GM12875 (cell line): ENCODE data around the gene CDIPT.

Source experiments
- H3K4me3 ChIP-seq: one replicate; pipeline ENCODE4 v1.5.1; 2011; ENCODE audit warnings: low read depth, low read length, control low read depth
- CTCF ChIP-seq: IDR thresholded peaks from 2 replicates; pipeline ENCODE4 v1.5.1; 2011; ENCODE audit warnings: low read depth, mild to moderate bottlenecking, control low read depth, inconsistent platforms, low read length, moderate library complexity, borderline replicate concordance; ENCODE audit not compliant: insufficient read depth

Gene CDIPT

DNA sequence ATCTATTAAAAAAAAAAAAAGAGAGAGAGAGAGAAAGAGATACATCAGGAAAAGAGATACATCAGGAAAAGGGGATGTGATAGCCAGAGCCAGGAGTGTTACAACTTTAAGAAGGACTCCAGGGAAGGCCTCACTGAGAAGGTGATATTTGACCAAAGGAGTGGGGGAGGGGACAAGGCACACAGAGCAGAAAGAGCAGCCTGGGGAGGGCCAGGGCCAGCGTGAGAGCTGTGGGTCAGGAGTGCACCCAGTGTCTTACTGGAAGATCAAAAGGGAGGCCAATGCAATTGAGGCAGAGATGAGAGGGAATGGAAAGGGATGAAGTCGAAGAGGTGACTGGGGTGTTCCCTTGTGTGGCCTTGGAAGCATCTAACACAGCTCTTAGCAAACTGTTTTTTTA, 44.9 kb upstream of the CDIPT start:
- no peak overlapping the region for H3K4me3 ChIP-seq
- no peak for TF ChIP-seq CTCF

DNA sequence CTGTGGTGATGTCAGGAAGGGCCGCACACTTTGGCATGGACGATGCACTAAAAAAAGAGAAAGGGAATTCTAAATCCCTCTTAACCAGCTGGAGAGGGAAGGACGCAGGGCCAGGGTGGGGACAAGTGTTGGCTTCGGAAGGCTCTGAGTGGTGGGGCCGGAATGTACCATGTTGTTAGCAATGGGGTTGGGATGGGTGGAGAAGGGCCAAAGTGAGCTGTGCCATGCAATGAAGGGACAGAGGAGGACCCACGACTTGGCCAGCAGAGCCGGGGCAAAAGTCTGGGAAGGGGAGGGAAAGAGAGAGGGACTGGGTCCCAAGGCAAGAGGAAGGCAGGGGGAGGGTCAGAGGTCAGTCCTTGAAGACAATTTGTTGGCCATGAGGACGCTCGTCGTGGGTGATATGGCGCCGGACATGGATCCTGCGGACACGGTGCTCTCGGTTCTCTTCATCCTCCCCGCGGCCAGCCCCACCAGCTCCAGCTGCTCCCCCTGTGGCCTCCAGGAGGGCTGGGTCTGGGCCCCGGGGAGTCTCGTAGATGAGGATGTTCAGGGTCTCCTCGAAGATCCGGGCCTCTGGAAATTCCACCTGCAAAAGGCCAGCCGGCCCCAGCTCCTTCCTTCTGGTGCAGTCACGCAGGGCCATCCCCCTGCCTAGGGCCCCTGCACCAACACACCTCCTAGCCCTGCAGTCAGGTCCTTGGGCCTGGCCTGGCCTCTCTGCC, 43.7 kb upstream of the CDIPT start:
- TF ChIP-seq CTCF: no peak
- no peak overlapping the region for H3K4me3 ChIP-seq

- H3K4me3 ChIP-seq: no peak overlapping the region
- no peak for TF ChIP-seq CTCF
Observed at GRCh38 chr16:29905668-29906067, 42.6 kb upstream of the CDIPT start.

GRCh38 chr16:29904947-29905346, 41.9 kb upstream of the CDIPT start:
- no peak for TF ChIP-seq CTCF
- no peak overlapping the region for H3K4me3 ChIP-seq

DNA sequence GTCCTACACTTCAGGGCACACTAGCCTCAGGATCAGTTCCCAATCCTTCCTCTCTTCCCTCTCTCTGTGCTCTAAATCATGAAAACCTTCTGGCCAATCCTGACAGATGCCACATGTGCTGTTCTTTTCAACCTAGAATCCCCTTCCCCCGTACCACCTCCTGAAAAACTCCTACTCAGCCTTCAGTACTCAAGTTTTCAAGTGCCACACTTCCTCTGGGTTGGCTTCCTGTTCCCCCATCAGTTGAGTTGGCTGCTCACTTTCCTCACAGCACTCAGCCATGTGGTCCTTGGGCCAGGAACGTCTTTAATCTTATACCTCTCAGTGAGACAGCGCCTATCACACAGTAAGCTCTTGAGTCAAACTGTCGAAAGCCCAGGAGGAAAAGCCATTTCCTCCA, 40.6 kb upstream of the CDIPT start:
- TF ChIP-seq CTCF: no peak

GRCh38 chr16:29901607-29901945, 38.5 kb upstream of the CDIPT start:
- no peak for TF ChIP-seq CTCF
- H3K4me3 ChIP-seq: no peak overlapping the region

More for the DNA sequence above, 40.6 kb upstream of the CDIPT start:
- no peak overlapping the region for H3K4me3 ChIP-seq

- H3K4me3 ChIP-seq: no peak overlapping the region
- no peak for TF ChIP-seq CTCF
Observed at GRCh38 chr16:29900888-29901606, 38.0 kb upstream of the CDIPT start.
